Measurements from ENCODE around the gene PREB. TPM values are rescaled to one million over a fixed set of nuclear protein-coding genes. Genes with fewer than 3 reads are reported as not detected.

Gene PREB
- total and polyA plus RNA-seq, 8 donors = 34.3 to 65.3 (median 39.9) TPM

GRCh38 chr2:27148801-27149439 lies 14.5 kb upstream of the PREB start, which contains the start of gene TCF23:
Gene TCF23, plus strand, starts transcription at chr2:27149004. Its CDS starts 130 bp downstream, at chr2:27149134.
- ATAC-seq = peak; percentile 37
- Histone ChIP-seq H3K9me3 (no peaks in the 10 kb centered on the region), H3K27ac (no peak within 1 kb of the TSS)

GRCh38 chr2:27147935-27148334 lies 13.5 kb upstream of the PREB start:
- no peak for ATAC-seq
- Histone ChIP-seq H3K36me3 (no peaks in the 10 kb centered on the region), H3K27me3 (no peaks in the 10 kb centered on the region), H3K27ac (no peak overlapping the region), H3K9me3 (no peaks in the 10 kb centered on the region), H3K4me3 (no peak overlapping the region), H3K4me1 (no peaks in the 10 kb centered on the region)
- no peak for DNase-seq
- TF ChIP-seq CTCF (IDR thresholded peaks at IDR 0.05) = no peak
- intact Hi-C loops (cut with DNase I) = no loop called here

More at GRCh38 chr2:27148801-27149439, 14.5 kb upstream of the PREB start, which contains the start of gene TCF23:
- Histone ChIP-seq H3K27me3 (no peaks in the 10 kb centered on the region), H3K36me3 (no peaks in the 10 kb centered on the region), H3K4me3 (no peak within 1 kb of the TSS), H3K4me1 (no peaks in the 10 kb centered on the region)
- no peak for DNase-seq
- no peak for TF ChIP-seq CTCF (IDR thresholded peaks at IDR 0.05)
- intact Hi-C loops (cut with DNase I) = no loop called here

GRCh38 chr2:27145682-27146081 lies 11.2 kb upstream of the PREB start:
- no peak for TF ChIP-seq CTCF (IDR thresholded peaks at IDR 0.05)
- no peaks in the 10 kb centered on the region for H3K9me3 ChIP-seq
- H3K27me3 ChIP-seq = peaks cover 0 to 14% of the 10 kb centered on the region in 2 donors
- no peak overlapping the region for H3K4me3 ChIP-seq
- no peaks in the 10 kb centered on the region for H3K36me3 ChIP-seq
- intact Hi-C loops (cut with DNase I) = no loop called here
- no peaks in the 10 kb centered on the region for H3K4me1 ChIP-seq
- ATAC-seq = no peak
- DNase-seq = no peak
- H3K27ac ChIP-seq = no peak overlapping the region

GRCh38 chr2:27143285-27143684 lies 8.8 kb upstream of the PREB start:
- ATAC-seq (no peak), DNase-seq (no peak)
- H3K36me3 ChIP-seq = no peaks in the 10 kb centered on the region
- H3K27ac ChIP-seq = no peak overlapping the region
- no peak overlapping the region for H3K4me3 ChIP-seq
- TF ChIP-seq CTCF (IDR thresholded peaks at IDR 0.05) = no peak
- no peaks in the 10 kb centered on the region for H3K4me1 ChIP-seq
- peaks cover 0 to 14% of the 10 kb centered on the region in 2 donors for H3K27me3 ChIP-seq
- H3K9me3 ChIP-seq = no peaks in the 10 kb centered on the region
- intact Hi-C loops (cut with DNase I) = no loop called here

GRCh38 chr2:27139310-27139709 lies 4.9 kb upstream of the PREB start, which contains the start of gene PRR30:
Gene PRR30, minus strand, starts transcription at chr2:27139410. Its CDS starts 1,081 bp downstream, at chr2:27138329.
- Histone ChIP-seq H3K27ac (no peak within 1 kb of the TSS), H3K27me3 (peaks cover 0 to 14% of the 10 kb centered on the region in 2 donors), H3K4me3 (no peak within 1 kb of the TSS), H3K4me1 (no peaks in the 10 kb centered on the region), H3K36me3 (no peaks in the 10 kb centered on the region), H3K9me3 (no peaks in the 10 kb centered on the region)
- no peak for TF ChIP-seq CTCF (IDR thresholded peaks at IDR 0.05)
- intact Hi-C loops (cut with DNase I) = no loop called here
- ATAC-seq (no peak), DNase-seq (no peak)

Measured in left lung (tissue), 10 donors.